Duodenal mucosa (tissue), 2 donors: ENCODE measurements around the gene NUDT14.

ENCODE experiments used
- H3K27ac ChIP-seq: one replicate; pipeline ENCODE4 v1.7.0; 2013; ENCODE audit warnings: low read depth, low read length
- H3K27me3 ChIP-seq, 2 donors: one replicate each; pipeline ENCODE4 v1.7.0; 2013; ENCODE audit warnings: low read length in 2 of 2, control low read depth in 1 of 2; ENCODE audit not compliant: insufficient read depth in 2 of 2, control insufficient read depth in 1 of 2
- H3K36me3 ChIP-seq, 2 donors: one replicate each; pipeline ENCODE4 v1.7.0; 2013; ENCODE audit warnings: low read length in 2 of 2, control low read depth in 1 of 2; ENCODE audit not compliant: insufficient read depth in 2 of 2, control insufficient read depth in 1 of 2
- H3K4me1 ChIP-seq, 2 donors: one replicate each; pipeline ENCODE4 v1.7.0; 2013; ENCODE audit warnings: low read length in 2 of 2, control low read depth in 1 of 2; ENCODE audit not compliant: insufficient read depth in 2 of 2, control insufficient read depth in 1 of 2
- H3K4me3 ChIP-seq, 2 donors: one replicate each; pipeline ENCODE4 v1.7.0; 2013; ENCODE audit warnings: low read length in 2 of 2, low read depth in 1 of 2
- H3K9ac ChIP-seq, 2 donors: one replicate each; pipeline ENCODE4 v1.7.0; 2013; ENCODE audit warnings: low read length in 2 of 2, low read depth in 1 of 2
- H3K9me3 ChIP-seq, 2 donors: one replicate each; pipeline ENCODE4 v1.7.0; 2013; ENCODE audit warnings: low read length in 2 of 2, control low read depth in 1 of 2; ENCODE audit not compliant: control insufficient read depth in 1 of 2

The NUDT14 gene

GRCh38 chr14:105180592-105181548 lies at the start of gene NUDT14:
NUDT14 (minus strand) TSS chr14:105181312; CDS start chr14:105181209, 103 bp downstream.
- peak within 1 kb of the TSS; percentile 66 to 73 for H3K4me3 ChIP-seq
- H3K9ac ChIP-seq, result peak within 1 kb of the TSS; percentile 12 to 55
- no peaks in the 10 kb centered on the region for H3K9me3 ChIP-seq
- H3K36me3 ChIP-seq, result no peaks in the 10 kb centered on the region
- H3K27ac ChIP-seq, result no peak within 1 kb of the TSS
- H3K27me3 ChIP-seq, result peaks cover 0 to 9% of the 10 kb centered on the region in 2 donors
- H3K4me1 ChIP-seq, result peaks cover 16 to 18% of the 10 kb centered on the region in 2 donors

DNA sequence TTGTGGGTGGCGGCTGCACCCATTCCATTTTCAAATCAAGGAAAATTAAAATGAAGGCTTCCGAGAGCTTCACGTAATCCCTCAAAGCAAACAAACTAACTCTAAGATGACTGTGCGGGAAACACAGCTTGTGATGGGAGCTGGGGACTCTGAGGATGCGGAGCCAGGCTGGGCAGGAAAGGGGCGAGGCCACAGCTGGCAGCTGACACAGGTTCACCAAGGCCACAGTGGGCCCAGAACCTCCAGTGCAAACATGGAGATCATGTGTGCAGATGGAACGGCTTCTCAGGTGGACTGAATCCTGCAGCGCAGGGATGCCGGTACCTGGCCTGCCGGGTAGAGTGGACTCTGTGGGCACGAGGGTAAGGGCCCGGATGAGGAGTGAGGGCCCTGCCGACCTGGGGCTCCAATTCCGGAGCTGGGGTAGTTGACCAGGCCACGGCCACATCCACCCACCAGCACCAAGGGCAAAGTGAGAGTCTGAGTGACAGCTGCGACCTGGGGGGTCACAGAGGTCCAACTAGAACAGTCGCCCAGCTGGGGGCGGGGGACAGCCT lies 48.1 kb upstream of the NUDT14 start:
- H3K36me3 ChIP-seq, result peaks cover 6 to 22% of the 10 kb centered on the region in 2 donors
- no peak overlapping the region for H3K4me3 ChIP-seq
- no peaks in the 10 kb centered on the region for H3K4me1 ChIP-seq
- no peaks in the 10 kb centered on the region for H3K9me3 ChIP-seq
- no peak overlapping the region for H3K9ac ChIP-seq
- no peaks in the 10 kb centered on the region for H3K27me3 ChIP-seq
- no peak overlapping the region for H3K27ac ChIP-seq

GRCh38 chr14:105228562-105228961 lies 47.5 kb upstream of the NUDT14 start:
- no peaks in the 10 kb centered on the region for H3K9me3 ChIP-seq
- H3K36me3 ChIP-seq, result peaks cover 10 to 28% of the 10 kb centered on the region in 2 donors
- no peaks in the 10 kb centered on the region for H3K27me3 ChIP-seq
- no peak overlapping the region for H3K9ac ChIP-seq
- H3K4me3 ChIP-seq, result no peak overlapping the region
- H3K4me1 ChIP-seq, result no peaks in the 10 kb centered on the region
- no peak overlapping the region for H3K27ac ChIP-seq

GRCh38 chr14:105227346-105227745 lies 46.2 kb upstream of the NUDT14 start:
- no peak overlapping the region for H3K27ac ChIP-seq
- H3K27me3 ChIP-seq, result no peaks in the 10 kb centered on the region
- no peaks in the 10 kb centered on the region for H3K4me1 ChIP-seq
- no peak overlapping the region for H3K9ac ChIP-seq
- H3K36me3 ChIP-seq, result peaks cover 14 to 35% of the 10 kb centered on the region in 2 donors
- no peaks in the 10 kb centered on the region for H3K9me3 ChIP-seq
- no peak overlapping the region for H3K4me3 ChIP-seq

- Histone ChIP-seq H3K9me3 (no peaks in the 10 kb centered on the region), H3K27ac (no peak overlapping the region), H3K4me3 (no peak overlapping the region), H3K36me3 (peaks cover 14 to 42% of the 10 kb centered on the region in 2 donors), H3K27me3 (no peaks in the 10 kb centered on the region), H3K4me1 (no peaks in the 10 kb centered on the region), H3K9ac (no peak overlapping the region)
Measured at GRCh38 chr14:105226198-105226597, 45.1 kb upstream of the NUDT14 start.

- Histone ChIP-seq H3K4me3 (no peak overlapping the region), H3K27me3 (no peaks in the 10 kb centered on the region), H3K36me3 (peaks cover 14 to 54% of the 10 kb centered on the region in 2 donors), H3K27ac (no peak overlapping the region), H3K9ac (no peak overlapping the region), H3K9me3 (no peaks in the 10 kb centered on the region), H3K4me1 (no peaks in the 10 kb centered on the region)
Measured at GRCh38 chr14:105224845-105225570, 43.9 kb upstream of the NUDT14 start.

DNA sequence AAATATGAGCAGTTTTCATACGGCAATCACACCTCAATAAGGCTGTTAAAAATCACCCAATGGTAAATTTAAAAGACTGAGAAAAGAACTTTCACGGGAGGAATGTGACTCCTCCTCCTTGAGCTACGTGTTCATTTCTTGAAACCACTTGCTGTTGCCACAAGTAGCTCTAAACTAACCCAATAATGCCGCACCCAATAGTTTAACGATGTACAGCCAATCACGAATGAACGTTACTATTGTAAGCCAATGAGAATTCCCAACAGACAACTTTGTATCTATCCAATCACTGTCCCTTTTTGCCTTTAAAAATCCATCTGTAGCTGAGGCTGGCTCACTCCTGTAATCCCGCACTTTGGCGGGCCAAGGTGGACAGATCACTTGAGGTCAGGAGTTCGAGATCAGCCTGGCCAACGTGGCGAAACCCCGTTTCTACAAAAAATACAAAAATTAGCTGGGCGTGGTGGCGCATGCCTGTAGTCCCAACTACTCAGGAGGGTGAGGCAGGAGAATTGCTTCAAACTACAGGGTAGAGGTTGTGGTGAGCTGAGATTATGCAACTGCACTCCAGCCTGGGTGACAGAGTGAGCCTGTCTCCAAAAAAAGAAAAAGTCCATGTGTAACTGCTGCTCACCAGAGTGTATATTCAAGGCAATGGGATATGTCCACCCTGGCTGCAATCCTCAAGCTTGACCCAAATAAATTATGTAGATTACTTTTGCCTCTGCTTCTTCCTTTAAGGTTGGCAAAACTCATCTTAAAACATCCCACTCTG lies 42.8 kb upstream of the NUDT14 start:
- no peaks in the 10 kb centered on the region for H3K4me1 ChIP-seq
- H3K4me3 ChIP-seq, result no peak overlapping the region
- peaks cover 14 to 63% of the 10 kb centered on the region in 2 donors for H3K36me3 ChIP-seq
- no peaks in the 10 kb centered on the region for H3K27me3 ChIP-seq
- no peak overlapping the region for H3K9ac ChIP-seq
- H3K9me3 ChIP-seq, result no peaks in the 10 kb centered on the region
- H3K27ac ChIP-seq, result no peak overlapping the region

DNA sequence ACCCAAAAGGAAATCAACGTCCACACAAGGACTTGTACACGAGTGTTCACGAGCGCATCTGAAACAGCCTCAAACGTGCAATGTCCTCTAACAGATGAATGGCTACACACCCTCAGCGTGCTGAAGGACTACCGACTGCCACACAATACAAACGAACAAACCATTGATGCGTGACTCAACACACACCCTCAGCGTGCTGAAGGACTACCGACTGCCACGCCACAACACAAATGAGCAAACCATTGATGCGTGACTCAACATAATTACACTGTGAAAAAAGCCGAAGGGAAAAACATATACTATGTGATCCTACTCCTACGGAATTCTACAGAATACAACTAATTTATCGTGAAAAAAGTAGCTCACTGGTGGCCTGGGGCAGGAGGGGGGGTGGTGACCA lies 42.1 kb upstream of the NUDT14 start:
- Histone ChIP-seq H3K9ac (no peak overlapping the region), H3K4me3 (no peak overlapping the region), H3K36me3 (peaks cover 14 to 70% of the 10 kb centered on the region in 2 donors), H3K27me3 (no peaks in the 10 kb centered on the region), H3K4me1 (no peaks in the 10 kb centered on the region), H3K27ac (no peak overlapping the region), H3K9me3 (no peaks in the 10 kb centered on the region)

DNA sequence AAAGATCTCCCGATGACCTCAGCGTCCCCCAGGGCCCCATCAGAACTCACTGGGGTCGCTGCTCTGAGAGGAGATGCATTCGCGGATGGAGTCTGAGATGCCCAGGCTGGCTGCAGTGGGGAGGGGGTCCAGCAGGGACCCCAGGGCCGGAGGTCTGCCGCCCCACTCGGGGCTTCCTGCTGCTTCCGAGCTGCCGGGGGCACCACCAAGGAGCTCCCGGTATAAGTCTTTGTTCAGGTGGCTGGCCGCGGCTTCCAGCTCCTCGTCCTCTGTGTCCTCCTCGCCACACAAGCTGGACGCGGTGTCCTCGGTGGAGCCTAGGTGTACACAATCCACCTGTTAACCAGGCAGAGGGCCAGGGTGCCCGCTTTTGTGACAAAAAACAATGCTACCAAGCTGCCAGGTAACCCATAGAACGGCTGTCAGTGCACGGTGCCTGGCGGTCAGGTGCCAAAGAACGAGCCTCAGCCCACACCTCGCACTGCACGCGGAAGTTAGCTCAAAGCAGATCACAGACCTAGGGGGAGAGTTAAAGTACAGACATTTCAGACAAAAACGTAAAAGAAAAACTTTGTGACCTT lies 40.6 kb upstream of the NUDT14 start:
- H3K9ac ChIP-seq, result no peak overlapping the region
- H3K4me1 ChIP-seq, result no peaks in the 10 kb centered on the region
- H3K9me3 ChIP-seq, result no peaks in the 10 kb centered on the region
- H3K36me3 ChIP-seq, result peaks cover 17 to 82% of the 10 kb centered on the region in 2 donors
- H3K27ac ChIP-seq, result no peak overlapping the region
- no peaks in the 10 kb centered on the region for H3K27me3 ChIP-seq
- no peak overlapping the region for H3K4me3 ChIP-seq
